ENCODE results near the gene RGS2. TPM values are rescaled to one million over a fixed set of nuclear protein-coding genes. Genes with fewer than 3 reads are reported as not detected.
A peak's percentile ranks its signal among the peaks of the same experiment; 100 is the strongest.

The RGS2 gene
- total and polyA plus RNA-seq, 8 donors, result 40.6 to 204 (median 101) TPM

DNA sequence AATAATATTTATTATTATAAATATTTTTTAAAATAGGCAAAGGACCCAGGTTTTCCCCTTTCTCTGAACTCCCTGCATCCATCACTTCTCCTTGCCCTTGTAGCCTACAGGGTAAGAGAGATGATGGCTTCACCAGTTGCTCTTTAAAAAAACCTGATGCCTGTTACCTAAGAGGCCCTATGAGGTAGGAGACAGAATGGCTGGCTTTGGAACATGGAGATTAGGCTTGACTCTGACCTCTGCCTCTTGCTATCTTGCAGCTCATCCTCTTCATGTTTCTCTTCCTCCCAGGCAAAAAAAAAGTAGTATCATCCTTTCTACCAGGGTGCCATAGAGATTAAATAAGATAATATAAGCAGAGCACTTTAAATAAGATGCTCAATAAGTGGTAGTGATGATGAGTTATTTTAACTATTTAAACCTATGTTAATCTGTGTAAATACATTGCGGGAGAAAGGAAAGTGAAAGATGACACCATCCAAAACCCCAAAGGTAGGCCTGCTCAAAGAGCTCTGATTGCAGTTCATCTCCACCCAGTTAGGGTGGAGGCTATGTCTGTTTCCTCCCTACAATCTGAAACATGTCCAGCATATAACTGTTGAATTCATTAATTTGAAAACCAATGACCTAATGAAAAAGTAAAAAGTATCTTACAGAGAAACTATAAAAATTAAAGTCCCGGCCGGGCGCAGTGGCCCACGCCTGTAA, 51.8 kb downstream of the RGS2 start:
- H3K27me3 ChIP-seq, result no peaks in the 10 kb centered on the region
- H3K9me3 ChIP-seq, result no peaks in the 10 kb centered on the region
- WGBS, 5 donors, result 77 to 95% (median 86%) methylated on average over 5 of the region's 5 CpGs
- no peak for DNase-seq
- TF ChIP-seq POLR2A (IDR thresholded peaks at IDR 0.05) (no peak), EP300 (IDR thresholded peaks at IDR 0.05) (no peak), CTCF (IDR thresholded peaks at IDR 0.05) (no peak), POLR2AphosphoS5 (IDR thresholded peaks at IDR 0.05) (no peak)
- intact Hi-C loops (cut with DNase I; ENCODE audit: low total_unique reads), result no loop called here
- no peak overlapping the region for H3K4me3 ChIP-seq
- H3K36me3 ChIP-seq, result no peaks in the 10 kb centered on the region
- H3K4me1 ChIP-seq, result peaks cover 0 to 21% (median 4%) of the 10 kb centered on the region in 4 donors
- peak overlapping the region in 2 of 5 donors; percentile 54 to 79 for H3K27ac ChIP-seq

- H3K9me3 ChIP-seq, result no peaks in the 10 kb centered on the region
- H3K27me3 ChIP-seq, result no peaks in the 10 kb centered on the region
- H3K4me3 ChIP-seq, result no peak overlapping the region
- WGBS, 5 donors, result 32 to 40% (median 35%) methylated on average over 4 of the region's 4 CpGs
- peaks cover 0 to 21% (median 4%) of the 10 kb centered on the region in 4 donors for H3K4me1 ChIP-seq
- TF ChIP-seq CTCF (IDR thresholded peaks at IDR 0.05) (no peak), POLR2AphosphoS5 (IDR thresholded peaks at IDR 0.05) (peak in 1 of 3 donors; percentile 56)
- DNase-seq, result no peak
- peak overlapping the region in 1 of 5 donors; percentile 54 for H3K27ac ChIP-seq
- intact Hi-C loops (cut with DNase I; ENCODE audit: low total_unique reads), result no loop called here
- H3K36me3 ChIP-seq, result no peaks in the 10 kb centered on the region
Observed at GRCh38 chr1:192861860-192862259, 53.0 kb downstream of the RGS2 start.

Other genes starting within 250 kb of the RGS2 start
- gene RGS1, start 233.3 kb upstream of the RGS2 start, total RNA-seq, result 10 to 100 TPM in 3 of 5 donors, 1 to 10 TPM in 2; 1.8 to 39.3 (median 25.1) TPM
- gene RGS1, start 233.3 kb upstream of the RGS2 start, polyA plus RNA-seq, result 10 to 100 TPM; 12.8 to 22.2 (median 13.1) TPM
- gene RGS13, start 172.9 kb upstream of the RGS2 start, total RNA-seq, result 1 to 10 TPM in 2 of 5 donors, under 1 TPM in 1, not detected in 2; 0.73 to 3.9 (median 1.4) TPM
- gene RGS13, start 172.9 kb upstream of the RGS2 start, polyA plus RNA-seq, result 1 to 10 TPM; 1.1 to 7.5 (median 2.6) TPM

Data from stomach (tissue), 9 donors.